Effector CD4-positive, alpha-beta T cell (primary cell): Measurements from ENCODE around the gene LPCAT2.
"Not testable (repeated sequence)": the region's sequence is repeated elsewhere in the genome, so short reads cannot be mapped to it uniquely, and the experiment has no call there.

ENCODE experiments used
- DNase-seq: peaks from one replicate; pipeline ENCODE4 v3.0.0-alpha.2; 2020

LPCAT2 gene

DNA sequence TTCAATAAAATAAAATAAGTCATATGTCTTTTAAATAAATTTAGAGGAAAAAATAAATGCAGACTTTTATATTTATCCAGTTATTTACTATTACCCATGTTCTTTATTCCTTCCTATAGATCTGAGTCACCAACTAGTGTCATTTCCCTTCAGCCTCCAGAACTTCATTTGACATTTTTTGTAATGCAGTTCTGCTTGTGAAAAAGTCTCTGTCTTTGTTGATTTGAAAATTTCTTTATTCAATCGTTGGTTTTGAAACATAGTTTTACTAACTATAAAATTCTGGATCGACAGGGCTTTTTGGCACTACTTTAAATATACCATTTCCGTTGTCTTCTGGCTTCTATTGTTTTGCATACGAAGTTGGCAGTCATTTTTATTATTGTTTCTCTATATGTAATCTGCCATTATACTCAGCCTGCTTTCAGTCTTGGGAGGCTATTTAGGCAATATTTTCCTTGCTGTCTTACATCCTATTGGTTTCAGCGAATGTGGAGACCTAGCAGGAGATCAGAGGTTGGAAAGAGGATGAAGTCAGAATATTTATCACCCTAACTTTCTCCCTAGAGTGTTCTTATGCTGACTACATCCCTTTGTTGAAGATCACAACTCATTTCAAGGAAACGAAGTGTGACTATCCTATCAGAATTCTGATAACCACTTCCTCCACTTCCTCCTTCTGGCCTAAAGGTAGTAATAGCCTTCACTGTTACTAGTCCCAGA lies 104.9 kb downstream of the LPCAT2 start:
- DNase-seq = no peak

DNA sequence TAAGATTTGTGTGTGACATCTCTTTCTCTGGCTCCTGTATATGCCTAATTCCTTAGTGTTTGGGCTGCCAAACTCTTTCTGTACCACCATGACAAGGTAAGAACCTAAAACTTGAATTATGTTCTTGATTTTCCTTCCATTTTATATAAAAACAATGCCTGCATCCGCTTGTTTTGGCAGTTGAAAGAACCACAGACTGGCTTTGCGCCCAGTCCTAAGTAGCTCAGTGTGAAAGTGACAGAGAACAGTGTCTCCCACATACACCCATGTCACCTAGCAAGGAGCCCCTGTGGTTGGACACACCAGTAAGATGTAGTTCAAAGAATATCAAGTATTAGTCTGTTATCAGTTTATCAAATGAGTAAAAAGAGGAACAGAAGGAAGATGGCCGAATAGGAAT lies 106.2 kb downstream of the LPCAT2 start:
- DNase-seq = no peak

GRCh38 chr16:55615670-55616069 lies 106.8 kb downstream of the LPCAT2 start:
- DNase-seq = not testable (repeated sequence)

DNA sequence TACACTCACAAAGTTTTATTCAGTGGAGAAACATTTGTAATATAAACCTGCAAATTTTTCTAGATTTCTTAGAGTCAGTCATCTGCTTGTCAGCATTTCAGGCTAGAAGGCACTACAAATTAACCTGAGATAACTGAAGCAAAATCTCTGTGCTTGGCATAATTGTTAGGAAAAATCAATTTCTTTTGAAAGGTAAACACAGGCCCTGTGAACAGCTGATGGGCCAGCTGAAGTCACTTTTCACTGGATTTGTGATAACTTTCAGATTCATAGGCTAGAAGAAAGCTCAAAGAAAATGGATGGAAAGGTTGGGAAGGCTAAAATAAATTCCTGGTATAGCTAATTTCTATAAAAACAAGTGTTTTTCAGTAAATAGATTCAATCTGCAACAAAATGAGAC lies 112.9 kb downstream of the LPCAT2 start:
- no peak for DNase-seq

GRCh38 chr16:55622272-55622671 lies 113.4 kb downstream of the LPCAT2 start:
- no peak for DNase-seq

- no peak for DNase-seq
Observed at GRCh38 chr16:55622930-55623561, 114.2 kb downstream of the LPCAT2 start.

GRCh38 chr16:55623640-55624039 lies 114.8 kb downstream of the LPCAT2 start:
- no peak for DNase-seq

DNA sequence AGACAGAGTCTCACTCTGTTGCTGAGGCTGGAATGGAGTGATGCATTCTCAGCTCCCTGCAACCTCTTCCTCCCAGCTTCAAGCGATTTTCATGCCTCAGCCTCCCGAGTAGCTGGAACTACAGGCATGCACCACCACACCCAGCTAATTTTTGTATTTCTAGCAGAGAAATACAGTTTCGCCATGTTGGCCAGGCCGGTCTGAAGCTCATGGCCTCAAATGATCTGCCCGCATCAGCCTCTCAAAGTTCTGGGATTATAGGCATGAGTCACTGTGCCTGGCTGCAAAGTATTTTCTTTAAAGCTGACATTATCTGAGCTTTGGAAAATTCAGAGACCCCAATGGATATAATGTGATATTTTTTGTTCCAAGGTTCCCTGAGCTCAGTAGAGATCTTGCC lies 115.8 kb downstream of the LPCAT2 start:
- no peak for DNase-seq

- DNase-seq = no peak
Observed at GRCh38 chr16:55625843-55626242, 117.0 kb downstream of the LPCAT2 start.

GRCh38 chr16:55628306-55628968 lies 119.6 kb downstream of the LPCAT2 start:
- DNase-seq = no peak

DNA sequence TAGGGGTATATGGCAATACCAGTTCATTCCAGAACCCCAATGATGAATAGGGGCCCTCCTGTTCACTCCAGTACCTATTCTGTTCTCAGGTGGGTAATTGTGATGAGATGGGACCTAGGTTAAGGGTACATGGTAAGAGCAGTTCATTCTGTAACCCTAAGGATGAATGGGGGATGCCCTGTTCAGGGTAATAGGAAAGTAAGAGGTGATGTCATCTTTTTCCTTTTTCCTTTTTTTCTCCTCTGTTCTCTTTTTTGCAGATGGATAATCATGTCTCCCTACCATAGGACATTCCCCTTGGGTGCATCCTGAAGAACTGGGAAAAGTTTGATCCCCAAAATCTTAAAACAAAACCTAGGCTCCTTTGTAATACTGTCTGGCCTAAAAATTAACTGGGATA lies 121.9 kb downstream of the LPCAT2 start:
- DNase-seq = no peak

- no peak for DNase-seq
Observed at GRCh38 chr16:55632259-55632658, 123.4 kb downstream of the LPCAT2 start.

DNA sequence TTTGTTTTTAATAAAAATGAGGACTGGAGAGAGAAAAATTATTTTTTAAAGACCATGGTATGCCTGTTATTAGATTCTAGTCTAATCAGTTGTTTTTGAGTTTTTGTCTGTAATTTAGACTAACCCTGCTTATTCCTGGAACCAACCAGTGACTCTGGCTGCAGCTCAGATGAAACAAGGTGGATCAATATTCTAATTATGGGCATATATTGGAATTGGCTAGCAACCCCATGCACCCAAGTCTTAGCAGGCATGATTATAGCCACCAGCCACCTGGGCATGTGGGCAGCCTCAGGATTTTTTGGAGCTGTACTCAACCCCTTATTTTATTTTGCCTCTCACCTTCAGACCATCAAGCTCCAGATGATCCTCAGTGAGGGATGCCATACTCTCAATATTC lies 125.3 kb downstream of the LPCAT2 start:
- no peak for DNase-seq
